PFSK-1 (cell line): Measurements from ENCODE around the gene UBE2H.

ENCODE experiments used
- FOXP2 ChIP-seq: optimal IDR thresholded peaks from 2 replicates; pipeline ENCODE3; 2011; ENCODE audit warnings: borderline replicate concordance, control low read depth, inconsistent platforms; ENCODE audit not compliant: insufficient read depth; ENCODE audit errors: extremely low read length, extremely low read depth
- POLR2AphosphoS5 ChIP-seq: IDR thresholded peaks from 2 replicates; pipeline ENCODE4 v1.6.1; 2012; ENCODE audit warnings: low read depth, mild to moderate bottlenecking, control low read depth, low read length, moderate library complexity
- REST ChIP-seq, 2 experiments: IDR thresholded peaks; 2 replicates each; pipeline versions ENCODE4 v1.6.1 to v1.8.0; 2011 to 2012; ENCODE audit warnings: low read depth in 2 of 2, low read length in 2 of 2, control low read depth in 1 of 2, inconsistent platforms in 1 of 2, mild to moderate bottlenecking in 1 of 2, moderate library complexity in 1 of 2; ENCODE audit not compliant: insufficient read depth in 1 of 2
- SIN3A ChIP-seq: IDR thresholded peaks from 2 replicates; pipeline ENCODE4 v1.6.1; 2012; ENCODE audit warnings: mild to moderate bottlenecking, low read length, moderate library complexity, borderline replicate concordance; ENCODE audit not compliant: insufficient read depth
- TAF1 ChIP-seq: IDR thresholded peaks from 2 replicates; pipeline ENCODE4 v1.6.1; 2012; ENCODE audit warnings: low read length, control low read depth, borderline replicate concordance; ENCODE audit not compliant: insufficient read depth

UBE2H gene

DNA sequence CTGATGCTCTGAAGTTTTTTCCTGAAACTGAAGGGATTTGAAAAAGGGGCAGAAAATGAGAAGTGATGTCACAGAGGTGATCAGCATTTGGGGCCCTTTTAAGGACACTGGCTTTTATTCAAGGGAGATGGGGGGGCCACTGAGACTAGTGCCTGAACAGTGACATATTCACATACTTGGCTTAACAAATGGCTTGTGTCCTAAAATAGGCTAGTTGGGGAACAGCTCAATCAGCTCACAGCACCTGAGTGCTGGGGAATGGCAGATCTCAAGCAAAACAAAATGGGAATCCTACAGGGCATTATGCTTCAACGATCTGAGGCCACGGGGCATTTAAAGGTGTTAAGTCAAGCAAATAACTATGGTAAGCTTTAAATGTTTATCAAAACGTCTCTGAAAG, 90.1 kb downstream of the UBE2H start:
- TF ChIP-seq FOXP2, result no peak
- TF ChIP-seq SIN3A, result no peak
- TF ChIP-seq TAF1, result no peak
- TF ChIP-seq REST (IDR thresholded peaks at IDR 0.05; ENCODE audit: insufficient read depth in 1 of 2, low read depth in 2 of 2, low read length in 2 of 2), result no peak
- TF ChIP-seq POLR2AphosphoS5, result no peak

- TF ChIP-seq FOXP2 (no peak), REST (IDR thresholded peaks at IDR 0.05; ENCODE audit: insufficient read depth in 1 of 2, low read depth in 2 of 2, low read length in 2 of 2) (no peak), SIN3A (no peak)
These were observed 93.6 kb downstream of the UBE2H start for GRCh38 chr7:129859183-129859582.

GRCh38 chr7:129858490-129858889, 94.3 kb downstream of the UBE2H start:
- no peak for TF ChIP-seq POLR2AphosphoS5
- TF ChIP-seq REST (IDR thresholded peaks at IDR 0.05; ENCODE audit: insufficient read depth in 1 of 2, low read depth in 2 of 2, low read length in 2 of 2), result no peak
- TF ChIP-seq SIN3A, result no peak
- TF ChIP-seq FOXP2, result no peak
- TF ChIP-seq TAF1, result no peak

GRCh38 chr7:129857313-129857712, 95.4 kb downstream of the UBE2H start:
- no peak for TF ChIP-seq TAF1
- no peak for TF ChIP-seq REST (IDR thresholded peaks at IDR 0.05; ENCODE audit: insufficient read depth in 1 of 2, low read depth in 2 of 2, low read length in 2 of 2)
- no peak for TF ChIP-seq SIN3A
- no peak for TF ChIP-seq POLR2AphosphoS5
- no peak for TF ChIP-seq FOXP2
